Effector memory CD8-positive, alpha-beta T cell (primary cell): Measurements from ENCODE around the gene HOXC10.

Experiments used
- ATAC-seq: fragments of 150-1000 bp; cut with Tn5 transposase; replicated peaks from 2 replicates; pipeline ENCODE4 v1.10.0; 2021; ENCODE audit warnings: mild to moderate bottlenecking, moderate library complexity
- DNase-seq, 3 experiments: peaks; one replicate each; pipeline ENCODE4 v3.0.0; 2021
- H3K27ac Mint-ChIP-seq, 2 donors: one replicate each; pipeline ENCODE4 v1.8.0; 2022; ENCODE audit warnings: mild to moderate bottlenecking in 2 of 2, mixed read lengths in 2 of 2, moderate library complexity in 2 of 2
- H3K27me3 Mint-ChIP-seq, 2 donors: one replicate each; pipeline ENCODE4 v1.8.0; 2022; ENCODE audit warnings: mixed read lengths in 2 of 2
- H3K36me3 Mint-ChIP-seq: one replicate; pipeline ENCODE4 v1.8.0; 2022; ENCODE audit warnings: mild to moderate bottlenecking, moderate library complexity, mixed read lengths; ENCODE audit not compliant: insufficient read depth
- H3K4me1 Mint-ChIP-seq, 2 donors: one replicate each; pipeline ENCODE4 v1.8.0; 2022; ENCODE audit warnings: low read depth in 2 of 2, mixed read lengths in 2 of 2
- H3K4me3 Mint-ChIP-seq, 2 donors: one replicate each; pipeline ENCODE4 v1.8.0; 2022; ENCODE audit warnings: mild to moderate bottlenecking in 2 of 2, mixed read lengths in 2 of 2, moderate library complexity in 2 of 2
- H3K9me3 Mint-ChIP-seq, 2 donors: one replicate each; pipeline ENCODE4 v1.8.0; 2022; ENCODE audit warnings: mixed read lengths in 2 of 2

Gene HOXC10

DNA sequence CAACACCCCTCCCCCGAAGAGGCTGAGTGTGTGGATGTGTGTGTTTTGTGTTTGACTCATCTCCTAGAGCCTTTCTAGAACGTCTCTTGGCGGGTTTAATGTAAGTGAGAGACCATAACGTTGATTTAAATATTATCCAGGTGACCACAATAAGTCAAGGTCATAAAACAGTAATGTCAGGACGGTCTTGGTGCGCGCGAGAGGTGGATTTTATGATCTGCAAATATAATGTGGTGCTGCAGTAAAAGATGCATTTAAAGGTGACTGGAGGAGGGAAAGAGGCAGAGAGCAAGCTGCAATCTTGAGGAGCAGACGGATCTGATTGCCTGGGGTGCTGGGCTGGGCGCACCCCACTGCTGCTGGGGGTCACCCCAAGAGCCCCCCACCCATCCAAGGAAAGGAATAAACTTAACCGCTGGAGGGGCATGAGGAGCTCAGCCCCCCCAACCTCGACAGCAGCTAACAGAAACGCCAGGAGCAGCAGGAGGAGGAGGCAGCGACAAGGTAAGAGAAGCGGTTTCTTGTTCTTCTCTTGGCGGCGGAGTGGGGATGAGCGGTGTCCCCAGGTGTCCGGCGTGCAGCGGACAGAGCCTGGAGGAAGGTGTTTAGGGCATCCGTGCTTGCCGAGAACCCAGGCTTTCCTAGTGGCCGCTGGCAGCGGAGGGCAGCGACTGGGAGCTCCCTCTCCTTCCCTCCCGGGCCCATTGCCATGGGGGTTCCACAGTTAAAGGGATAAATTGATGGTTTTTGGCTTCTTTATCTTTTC, 5.5 kb downstream of the HOXC10 start:
- Mint-ChIP-seq H3K9me3 (no peaks in the 10 kb centered on the region), H3K4me1 (peaks cover 51 to 53% of the 10 kb centered on the region in 2 donors), H3K36me3 (peaks cover 13% of the 10 kb centered on the region), H3K27ac (no peak overlapping the region), H3K27me3 (peaks cover 98 to 100% of the 10 kb centered on the region in 2 donors), H3K4me3 (peak overlapping the region; percentile 23 to 46)
- no peak for DNase-seq
- no peak for ATAC-seq

DNA sequence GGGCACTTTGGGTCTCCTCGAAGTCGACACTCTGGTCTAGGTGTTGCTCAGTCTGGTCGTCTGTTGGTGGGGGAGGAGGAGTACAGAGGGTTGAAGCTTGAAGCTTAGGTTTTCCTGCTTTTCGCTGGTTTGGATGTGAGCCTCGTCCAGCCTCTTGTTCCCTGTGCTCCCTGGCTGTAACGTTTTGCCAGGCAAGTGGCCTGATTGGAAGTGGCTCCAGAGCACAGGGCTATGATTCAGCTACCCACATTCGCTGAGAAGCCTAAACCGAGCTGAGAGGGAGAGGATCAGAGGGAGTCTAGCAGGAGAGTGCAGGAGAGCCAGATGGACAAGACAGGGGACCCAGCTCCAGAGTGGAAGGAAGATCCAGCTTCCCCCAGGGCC, 6.1 kb downstream of the HOXC10 start:
- DNase-seq (no peak), ATAC-seq (no peak)
- Mint-ChIP-seq H3K27me3 (peaks cover 99 to 100% of the 10 kb centered on the region in 2 donors), H3K36me3 (peaks cover 13% of the 10 kb centered on the region), H3K4me3 (no peak overlapping the region), H3K9me3 (no peaks in the 10 kb centered on the region), H3K27ac (no peak overlapping the region), H3K4me1 (peaks cover 52 to 55% of the 10 kb centered on the region in 2 donors)

DNA sequence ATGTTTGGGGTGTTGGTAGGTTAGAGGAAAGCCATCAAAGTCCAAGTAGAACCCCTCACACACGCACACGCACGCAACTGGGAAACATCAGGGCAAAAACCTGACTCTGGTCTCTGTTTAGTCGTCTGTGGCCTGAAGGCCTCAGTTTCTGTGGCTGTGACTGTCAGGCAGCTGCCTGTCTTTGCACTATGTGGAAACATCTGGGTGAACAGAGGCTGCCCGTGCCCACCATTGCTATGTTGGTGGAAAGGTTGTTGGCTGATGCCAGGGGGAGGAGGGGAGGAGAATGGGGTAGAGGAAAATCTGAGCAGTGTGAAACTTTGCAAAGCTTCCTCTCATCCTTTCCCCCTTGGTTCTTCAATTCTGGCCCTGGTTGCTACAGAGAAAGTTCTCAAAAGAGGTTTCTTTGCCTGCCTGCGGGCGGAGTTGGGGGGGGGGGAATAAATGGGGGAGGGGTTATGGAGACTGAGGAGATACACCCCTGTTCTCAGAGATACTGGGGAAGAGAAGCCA, 7.5 kb downstream of the HOXC10 start:
- Mint-ChIP-seq H3K4me3 (no peak overlapping the region), H3K4me1 (peaks cover 51 to 52% of the 10 kb centered on the region in 2 donors), H3K27ac (no peak overlapping the region), H3K27me3 (peaks cover 99 to 100% of the 10 kb centered on the region in 2 donors), H3K36me3 (peaks cover 16% of the 10 kb centered on the region), H3K9me3 (no peaks in the 10 kb centered on the region)
- no peak for DNase-seq
- ATAC-seq = no peak

DNA sequence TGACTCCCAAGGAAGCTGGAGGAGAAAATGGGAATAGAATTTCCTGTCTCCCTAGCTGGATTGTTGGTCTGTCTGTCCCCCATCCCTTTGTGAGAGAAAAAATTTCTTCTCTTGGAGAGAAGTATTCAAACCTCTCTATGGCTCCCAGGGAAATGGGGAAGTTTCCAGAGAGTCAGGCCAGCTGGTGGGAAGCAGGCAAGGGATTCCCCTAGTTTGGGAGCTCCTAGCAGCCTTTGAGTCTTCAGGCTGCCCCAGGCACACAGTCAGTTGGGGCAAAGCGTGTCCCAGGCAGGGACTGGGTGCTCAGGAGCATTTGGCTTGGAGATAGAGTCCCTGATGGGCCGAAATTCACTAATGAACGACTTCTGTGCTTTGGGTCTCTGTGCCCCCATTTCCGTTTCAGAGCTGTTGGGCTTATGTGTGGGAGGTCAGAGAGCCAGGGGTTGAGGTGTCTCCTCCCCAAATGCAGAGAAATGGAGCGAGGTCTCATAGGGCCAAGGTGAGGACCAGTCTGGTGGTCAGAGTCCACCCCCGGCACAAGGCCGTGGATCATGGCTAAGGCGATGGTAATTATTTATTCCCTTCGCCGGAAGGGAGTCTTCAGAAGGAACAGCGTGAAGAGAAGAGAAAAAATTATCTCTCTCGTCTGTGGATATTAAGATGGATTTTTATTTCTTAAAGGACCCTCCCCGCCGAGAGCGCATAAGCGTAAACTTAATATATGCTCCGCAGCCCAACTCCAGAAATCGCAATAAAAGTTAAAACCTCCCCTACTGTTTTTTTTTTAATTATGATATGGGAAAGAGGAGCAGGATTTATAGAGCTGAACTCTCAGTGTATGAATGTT, 8.4 kb downstream of the HOXC10 start:
- Mint-ChIP-seq H3K27ac (peak overlapping the region in 1 of 2 donors; percentile 22), H3K4me1 (peaks cover 50 to 52% of the 10 kb centered on the region in 2 donors)

DNA sequence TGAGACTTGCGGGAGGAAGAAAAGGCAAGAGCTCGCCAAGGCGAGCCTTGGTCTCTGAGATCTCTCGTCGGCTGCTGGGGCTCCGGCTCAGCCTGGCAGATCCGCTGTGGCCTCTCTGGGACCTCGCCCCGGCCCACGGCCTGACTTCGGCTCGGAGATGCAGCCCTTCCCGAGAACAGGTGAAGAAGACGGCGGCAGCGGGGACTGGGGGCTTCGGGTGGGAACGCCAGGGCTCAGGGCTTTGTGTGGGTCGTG, 9.0 kb downstream of the HOXC10 start:
- Mint-ChIP-seq H3K9me3 (no peaks in the 10 kb centered on the region), H3K27ac (peak overlapping the region in 1 of 2 donors; percentile 22), H3K27me3 (peaks cover 99 to 100% of the 10 kb centered on the region in 2 donors), H3K4me1 (peaks cover 47 to 48% of the 10 kb centered on the region in 2 donors), H3K36me3 (peaks cover 21% of the 10 kb centered on the region), H3K4me3 (peak overlapping the region; percentile 78 to 88)
- ATAC-seq = no peak
- no peak for DNase-seq

More for the DNA sequence above, 8.4 kb downstream of the HOXC10 start:
- ATAC-seq = no peak
- no peak for DNase-seq
- Mint-ChIP-seq H3K9me3 (no peaks in the 10 kb centered on the region), H3K36me3 (peaks cover 18% of the 10 kb centered on the region), H3K4me3 (peak overlapping the region; percentile 78 to 88), H3K27me3 (peaks cover 99 to 100% of the 10 kb centered on the region in 2 donors)

DNA sequence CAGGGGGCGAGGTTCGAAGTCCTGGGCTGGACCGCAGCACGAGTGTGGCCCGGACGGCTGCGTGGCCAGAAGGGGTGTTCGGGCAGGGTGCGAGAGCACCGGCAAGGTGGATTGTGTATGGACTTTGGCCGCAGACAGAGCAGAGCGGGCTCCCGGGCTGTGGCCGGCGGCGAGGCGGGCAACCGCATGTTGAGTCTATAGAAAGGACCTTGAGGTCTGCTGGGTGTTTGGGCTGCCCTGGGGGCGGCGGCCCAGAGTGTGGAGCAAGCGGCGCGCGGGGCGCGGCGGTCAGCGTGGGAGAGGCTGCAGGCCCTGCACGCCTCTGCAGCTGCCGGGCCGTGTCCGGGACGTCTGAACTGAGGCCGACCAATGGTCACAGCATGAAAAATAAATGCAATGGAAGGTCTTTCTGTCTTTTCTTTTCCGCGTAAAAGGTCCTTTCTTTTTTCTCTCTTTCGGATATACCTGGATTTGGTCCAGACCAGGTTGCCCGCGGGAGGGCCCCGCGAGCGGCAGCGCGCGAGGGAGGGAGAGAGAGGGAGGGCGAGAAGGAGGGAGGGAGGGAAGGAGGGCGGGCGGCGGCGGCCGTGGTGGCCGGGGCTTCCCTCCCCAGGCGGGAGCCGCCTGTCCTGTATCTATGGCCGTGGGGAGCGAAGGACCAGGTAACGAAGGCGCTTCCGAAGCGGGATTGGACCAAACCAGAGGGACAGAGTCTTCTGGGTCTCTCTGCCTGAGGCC, 9.5 kb downstream of the HOXC10 start:
- peaks cover 21% of the 10 kb centered on the region for H3K36me3 Mint-ChIP-seq
- no peaks in the 10 kb centered on the region for H3K9me3 Mint-ChIP-seq
- H3K4me3 Mint-ChIP-seq = peak overlapping the region; percentile 88
- no peak for DNase-seq
- H3K4me1 Mint-ChIP-seq = peaks cover 43 to 44% of the 10 kb centered on the region in 2 donors
- no peak for ATAC-seq
- H3K27me3 Mint-ChIP-seq = peaks cover 99 to 100% of the 10 kb centered on the region in 2 donors
- H3K27ac Mint-ChIP-seq = peak overlapping the region in 1 of 2 donors; percentile 22

DNA sequence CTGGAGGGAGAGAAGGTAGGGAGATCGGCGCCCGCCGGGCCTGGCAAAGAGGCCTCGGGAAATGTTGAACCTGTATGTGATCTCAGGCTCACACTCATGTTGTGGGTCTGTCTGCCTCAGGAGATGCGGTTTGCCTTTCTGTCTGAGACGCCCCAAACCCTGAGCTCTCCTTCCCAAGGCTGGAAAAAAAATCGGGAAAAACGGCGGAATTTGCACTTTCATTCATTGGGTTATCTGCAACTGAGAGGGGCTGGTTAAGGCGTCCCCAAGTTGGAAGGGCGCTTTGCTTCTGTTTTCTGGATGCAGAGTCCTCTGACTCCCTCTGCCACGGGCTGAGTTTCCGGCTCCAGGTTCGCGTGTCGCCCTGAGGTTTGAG, 10.0 kb downstream of the HOXC10 start:
- Mint-ChIP-seq H3K4me3 (peak overlapping the region; percentile 88), H3K36me3 (peaks cover 25% of the 10 kb centered on the region), H3K9me3 (no peaks in the 10 kb centered on the region), H3K4me1 (peaks cover 41 to 43% of the 10 kb centered on the region in 2 donors), H3K27me3 (peaks cover 99 to 100% of the 10 kb centered on the region in 2 donors), H3K27ac (no peak overlapping the region)
- DNase-seq (no peak), ATAC-seq (peak; percentile 52)

DNA sequence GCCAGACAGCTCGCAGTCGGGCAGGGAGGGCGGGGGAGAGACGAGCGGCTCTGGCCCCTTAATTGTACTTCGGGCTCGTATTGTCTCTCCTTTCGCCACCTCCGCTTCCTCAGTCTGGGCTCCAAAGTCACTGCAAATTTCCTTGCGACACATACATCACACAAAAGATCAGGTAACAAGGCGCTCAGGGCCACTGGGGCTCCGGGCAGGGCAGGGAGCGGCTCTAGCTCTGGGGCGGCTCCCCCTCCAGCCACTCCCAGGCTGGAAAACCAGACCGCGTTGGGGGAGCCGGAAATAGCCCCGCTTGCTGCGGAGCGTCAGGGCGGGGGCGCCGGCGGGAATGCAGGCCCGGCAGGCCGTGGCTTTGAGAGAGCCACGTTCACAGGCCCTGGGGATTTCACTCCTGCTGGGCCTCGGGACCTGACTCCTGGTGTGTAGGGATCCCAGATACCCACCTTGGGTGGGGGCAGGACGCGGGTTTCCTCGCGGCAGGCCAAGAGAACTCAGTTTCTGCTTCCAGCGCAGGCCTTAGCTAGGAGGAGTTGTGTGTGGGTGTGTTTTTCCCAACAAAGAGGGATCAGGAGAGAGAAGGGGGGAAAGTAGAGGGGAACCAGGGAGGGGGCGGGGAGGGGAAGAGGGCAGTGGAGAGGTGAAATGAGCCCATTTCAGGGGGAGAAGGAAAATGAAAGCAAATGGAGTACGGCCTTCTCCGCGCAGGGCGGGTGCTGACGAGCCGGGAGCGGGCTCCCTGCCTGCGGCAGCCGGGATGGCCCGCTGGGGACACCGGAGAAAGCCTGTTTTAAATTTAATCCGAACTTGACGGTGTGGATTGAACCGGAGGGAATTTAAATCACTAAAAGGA, 10.7 kb downstream of the HOXC10 start:
- H3K36me3 Mint-ChIP-seq = peaks cover 23% of the 10 kb centered on the region
- H3K4me3 Mint-ChIP-seq = peak overlapping the region; percentile 88
- H3K4me1 Mint-ChIP-seq = peaks cover 34 to 36% of the 10 kb centered on the region in 2 donors
- peak overlapping the region; percentile 49 to 58 for H3K27ac Mint-ChIP-seq
- ATAC-seq (peak; percentile 47), DNase-seq (no peak)
- H3K9me3 Mint-ChIP-seq = no peaks in the 10 kb centered on the region
- peaks cover 99 to 100% of the 10 kb centered on the region in 2 donors for H3K27me3 Mint-ChIP-seq

DNA sequence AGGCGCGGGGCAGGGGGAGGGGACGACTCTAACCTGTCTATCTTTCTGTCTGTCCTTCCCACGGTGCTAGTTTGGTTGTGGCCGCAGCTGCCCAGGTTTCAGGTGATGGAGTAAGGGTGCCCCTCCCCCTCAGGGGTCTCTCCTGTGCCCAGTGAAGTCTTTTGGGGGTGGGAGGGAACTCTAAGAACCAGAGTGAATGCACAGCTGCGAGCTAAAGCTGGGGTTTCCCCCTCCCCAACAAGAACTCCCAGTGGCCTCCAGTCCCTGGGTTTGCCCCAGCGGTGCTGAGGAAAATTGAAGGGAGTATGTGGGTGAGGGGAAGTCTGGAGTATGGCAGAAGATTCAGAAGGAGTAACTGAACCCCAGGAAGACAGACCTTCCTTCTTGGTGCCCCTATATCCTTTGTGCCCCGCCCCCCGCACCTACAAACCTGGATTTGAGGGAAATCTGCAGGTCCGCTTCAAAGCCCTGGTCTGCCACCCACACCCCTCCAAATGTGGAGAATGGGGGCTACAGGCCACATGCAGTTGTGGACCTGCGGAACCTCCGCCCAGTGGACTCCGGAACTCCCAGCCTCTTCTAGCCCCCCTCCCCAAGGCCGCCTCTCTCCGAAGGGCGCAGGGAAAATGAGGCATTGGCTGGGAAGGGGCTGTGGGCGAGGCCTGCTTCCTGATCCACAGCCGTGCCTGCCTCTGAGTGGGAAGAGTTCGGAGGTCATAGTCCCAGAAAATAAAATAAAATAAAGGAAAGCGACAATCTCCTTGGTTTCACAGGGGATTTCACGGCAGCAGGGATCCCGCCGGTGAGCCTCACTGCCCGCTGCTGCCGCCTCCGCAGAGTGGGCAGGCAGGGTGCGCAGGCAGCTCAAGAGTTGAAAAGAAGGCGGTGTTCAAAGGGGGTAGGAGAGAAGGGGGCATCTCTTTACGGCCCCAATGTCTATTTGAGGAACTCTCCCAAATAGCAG, 11.6 kb downstream of the HOXC10 start:
- peaks cover 99 to 100% of the 10 kb centered on the region in 2 donors for H3K27me3 Mint-ChIP-seq
- ATAC-seq = no peak
- no peaks in the 10 kb centered on the region for H3K9me3 Mint-ChIP-seq
- DNase-seq = no peak
- peaks cover 30 to 32% of the 10 kb centered on the region in 2 donors for H3K4me1 Mint-ChIP-seq
- H3K4me3 Mint-ChIP-seq = peak overlapping the region; percentile 88
- H3K36me3 Mint-ChIP-seq = peaks cover 23% of the 10 kb centered on the region
- H3K27ac Mint-ChIP-seq = no peak overlapping the region

DNA sequence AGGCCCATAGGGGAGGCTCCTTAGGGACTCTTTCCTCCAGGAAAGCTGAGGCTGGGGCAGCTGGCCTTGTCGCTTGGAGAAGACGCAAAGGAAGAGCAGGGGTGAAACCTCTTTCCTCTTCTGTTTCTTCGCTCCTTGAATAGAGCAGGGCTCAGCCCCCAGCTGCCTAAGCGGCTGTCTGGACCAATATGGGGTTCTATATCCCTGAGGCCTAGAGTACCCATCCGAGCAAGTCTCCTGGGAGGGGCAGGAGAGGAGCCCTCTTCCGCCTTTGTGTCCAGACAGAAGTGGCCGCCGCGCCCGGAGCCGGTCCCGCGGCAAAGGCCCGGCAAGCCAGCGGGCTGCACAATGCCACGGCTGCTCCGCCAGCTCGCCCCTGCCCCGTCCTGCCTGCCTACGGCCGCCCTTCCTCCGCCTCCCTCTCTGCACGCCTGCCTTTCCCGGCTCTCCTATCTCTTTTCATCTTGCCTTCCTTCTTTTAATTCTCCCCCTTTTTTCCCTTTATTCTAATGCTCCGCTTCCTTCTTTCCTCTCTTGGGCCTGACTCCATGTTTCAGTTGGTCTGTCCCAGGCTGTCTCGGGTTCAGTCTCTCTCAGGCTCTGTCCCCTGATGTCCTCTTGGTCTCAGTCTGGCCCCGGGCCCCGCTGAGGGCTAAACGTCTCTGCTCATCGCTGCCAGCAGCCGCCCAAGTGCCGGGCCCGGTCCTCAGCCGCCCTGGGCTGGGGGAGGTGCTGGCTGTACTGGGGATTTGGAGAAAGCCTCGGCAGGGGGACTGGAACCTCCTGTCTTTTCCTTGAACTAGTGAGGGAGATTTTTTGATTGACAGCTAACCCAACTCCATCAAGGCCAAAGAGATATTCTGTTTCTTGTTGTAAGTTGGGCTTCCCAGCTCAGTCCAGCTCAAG, 12.5 kb downstream of the HOXC10 start:
- peaks cover 99 to 100% of the 10 kb centered on the region in 2 donors for H3K27me3 Mint-ChIP-seq
- H3K4me3 Mint-ChIP-seq = peak overlapping the region in 1 of 2 donors; percentile 25
- H3K4me1 Mint-ChIP-seq = peaks cover 32% of the 10 kb centered on the region in 2 donors
- peaks cover 23% of the 10 kb centered on the region for H3K36me3 Mint-ChIP-seq
- ATAC-seq (no peak), DNase-seq (no peak)
- H3K27ac Mint-ChIP-seq = no peak overlapping the region
- no peaks in the 10 kb centered on the region for H3K9me3 Mint-ChIP-seq
